Body of pancreas (tissue), 4 donors: ENCODE data around the gene MMP20. TPM values are rescaled to one million over a fixed set of nuclear protein-coding genes. Genes with fewer than 3 reads are reported as not detected.

Experiments used
- ATAC-seq: fragments of 150-250 bp; one replicate; pipeline ENCODE4 v1.9.1; 2016
- DNase-seq, 4 donors: peaks; one replicate each; pipeline ENCODE4 v3.0.0-alpha.2; 2019
- H3K27ac ChIP-seq, 4 donors: fragments of 200-600 bp; sonication (generic); 1 replicate in 3 of 4; 2 replicates in 1 of 4; pipeline versions ENCODE4 v1.5.1 to v1.6.1; 2016 to 2019; ENCODE audit warnings: mild to moderate bottlenecking in 1 of 4, mixed read lengths in 1 of 4, moderate library complexity in 1 of 4
- H3K27me3 ChIP-seq, 2 donors: fragments of 200-600 bp; sonication (generic); one replicate each; pipeline ENCODE4 v1.6.0; 2016; ENCODE audit warnings: mild to moderate bottlenecking in 1 of 2
- H3K36me3 ChIP-seq, 2 donors: fragments of 200-600 bp; sonication (generic); replicated peaks in 1 of 2; 2 replicates each; pipeline ENCODE4 v1.5.1; 2016; ENCODE audit warnings: low read depth in 2 of 2; ENCODE audit not compliant: insufficient read depth in 1 of 2
- H3K4me1 ChIP-seq: fragments of 200-600 bp; sonication (generic); one replicate; pipeline ENCODE4 v1.6.0; 2016
- H3K4me3 ChIP-seq, 2 donors: fragments of 200-600 bp; sonication (generic); 1 replicate in 1 of 2; 2 replicates in 1 of 2; pipeline ENCODE4 v1.5.1; 2016 to 2019
- H3K9me3 ChIP-seq, 3 donors: fragments of 200-600 bp; sonication (generic); 1 replicate in 2 of 3; 2 replicates in 1 of 3; pipeline ENCODE4 v1.5.1; 2016
- POLR2A ChIP-seq, 3 donors: fragments of 450-650 bp; IDR thresholded peaks; one replicate each; pipeline ENCODE4 v1.6.1; 2016; ENCODE audit warnings: antibody characterized with exemption in 3 of 3, mild to moderate bottlenecking in 2 of 3
- WGBS, 2 donors: methylation state at CpG; one replicate each; pipeline ENCODE4 v1.1.5; 2017; 5-methylcytosine and 5-hydroxymethylcytosine counted together
- intact Hi-C: fragments of 100-400 bp; cut with DNase I; formaldehyde crosslinking; loops from one replicate; pipeline ENCODE4 v1.15.1; 2023
- total RNA-seq, 2 donors: library from RNA; depleted of rRNA; stranded (reverse); fragments of >200 nt; gene quantifications; one replicate each; pipeline ENCODE4 v1.1.0, GENCODE V29; 2016
- TF ChIP-seq, protein P1 (sequence below), 7 experiments: fragments of 450-650 bp in 4 of 7; fragments of 200-600 bp in 3 of 7; sonication (generic) in 3 of 7; IDR thresholded peaks; one replicate each; pipeline ENCODE4 v1.5.1; 2016 to 2019; ENCODE audit warnings: antibody characterized with exemption in 7 of 7

The MMP20 gene
- total RNA-seq, 2 donors from 2014 or later = not detected

DNA sequence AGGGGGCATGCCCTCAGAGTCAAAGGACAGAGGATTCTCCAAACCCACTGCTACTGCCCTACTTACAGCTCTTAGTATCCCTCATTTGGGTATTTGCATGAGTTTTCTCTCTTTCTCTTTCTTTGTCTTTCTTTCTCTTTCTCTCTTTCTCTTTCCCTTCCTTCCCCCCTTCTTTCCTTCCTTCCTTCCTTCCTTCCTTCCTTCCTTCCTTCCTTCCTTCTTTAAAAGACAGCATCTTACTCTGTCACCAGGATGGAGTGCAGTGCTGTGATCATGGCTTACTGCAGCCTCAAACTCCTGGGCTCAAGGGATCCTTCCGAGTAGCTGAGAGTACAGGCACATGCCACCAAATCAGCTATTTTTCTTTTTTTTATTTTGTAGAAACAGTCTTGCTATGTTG lies 80.5 kb downstream of the MMP20 start:
- Histone ChIP-seq H3K27me3 (no peaks in the 10 kb centered on the region), H3K9me3 (no peaks in the 10 kb centered on the region), H3K4me1 (no peaks in the 10 kb centered on the region), H3K36me3 (no peaks in the 10 kb centered on the region), H3K4me3 (no peak overlapping the region), H3K27ac (no peak overlapping the region)
- DNase-seq = no peak
- TF ChIP-seq, protein P1, sequence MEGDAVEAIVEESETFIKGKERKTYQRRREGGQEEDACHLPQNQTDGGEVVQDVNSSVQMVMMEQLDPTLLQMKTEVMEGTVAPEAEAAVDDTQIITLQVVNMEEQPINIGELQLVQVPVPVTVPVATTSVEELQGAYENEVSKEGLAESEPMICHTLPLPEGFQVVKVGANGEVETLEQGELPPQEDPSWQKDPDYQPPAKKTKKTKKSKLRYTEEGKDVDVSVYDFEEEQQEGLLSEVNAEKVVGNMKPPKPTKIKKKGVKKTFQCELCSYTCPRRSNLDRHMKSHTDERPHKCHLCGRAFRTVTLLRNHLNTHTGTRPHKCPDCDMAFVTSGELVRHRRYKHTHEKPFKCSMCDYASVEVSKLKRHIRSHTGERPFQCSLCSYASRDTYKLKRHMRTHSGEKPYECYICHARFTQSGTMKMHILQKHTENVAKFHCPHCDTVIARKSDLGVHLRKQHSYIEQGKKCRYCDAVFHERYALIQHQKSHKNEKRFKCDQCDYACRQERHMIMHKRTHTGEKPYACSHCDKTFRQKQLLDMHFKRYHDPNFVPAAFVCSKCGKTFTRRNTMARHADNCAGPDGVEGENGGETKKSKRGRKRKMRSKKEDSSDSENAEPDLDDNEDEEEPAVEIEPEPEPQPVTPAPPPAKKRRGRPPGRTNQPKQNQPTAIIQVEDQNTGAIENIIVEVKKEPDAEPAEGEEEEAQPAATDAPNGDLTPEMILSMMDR (IDR thresholded peaks at IDR 0.05) = no peak
- intact Hi-C loops = no loop called here
- ATAC-seq = no peak
- WGBS, 2 donors = 56 to 91% methylated on average over 1 of the region's 1 CpG

GRCh38 chr11:102539567-102539966 lies 85.6 kb downstream of the MMP20 start:
- TF ChIP-seq, protein P1 (IDR thresholded peaks at IDR 0.05) = no peak
- no peak for TF ChIP-seq POLR2A (IDR thresholded peaks at IDR 0.05)
- Histone ChIP-seq H3K36me3 (no peaks in the 10 kb centered on the region), H3K4me1 (no peaks in the 10 kb centered on the region), H3K4me3 (no peak overlapping the region), H3K9me3 (no peaks in the 10 kb centered on the region), H3K27me3 (no peaks in the 10 kb centered on the region), H3K27ac (no peak overlapping the region)
- 70 to 87% methylated on average over 2 of the region's 2 CpGs for WGBS, 2 donors
- DNase-seq (no peak), ATAC-seq (no peak)
- intact Hi-C loops = no loop called here

GRCh38 chr11:102538932-102539331 lies 86.2 kb downstream of the MMP20 start:
- Histone ChIP-seq H3K27me3 (no peaks in the 10 kb centered on the region), H3K9me3 (no peaks in the 10 kb centered on the region), H3K4me3 (no peak overlapping the region), H3K36me3 (no peaks in the 10 kb centered on the region), H3K27ac (no peak overlapping the region), H3K4me1 (no peaks in the 10 kb centered on the region)
- 79 to 84% methylated on average over 4 of the region's 4 CpGs for WGBS, 2 donors
- DNase-seq = no peak
- TF ChIP-seq, protein P1 (IDR thresholded peaks at IDR 0.05) = no peak
- no peak for TF ChIP-seq POLR2A (IDR thresholded peaks at IDR 0.05)
- no peak for ATAC-seq
- intact Hi-C loops = no loop called here

GRCh38 chr11:102534261-102534872 lies 90.8 kb downstream of the MMP20 start:
- peaks cover 3% of the 10 kb centered on the region for H3K4me1 ChIP-seq
- no peak for ATAC-seq

More at GRCh38 chr11:102534261-102534872, 90.8 kb downstream of the MMP20 start:
- no peak overlapping the region for H3K27ac ChIP-seq
- WGBS, 2 donors = 56 to 60% methylated on average over 6 of the region's 6 CpGs
- H3K4me3 ChIP-seq = no peak overlapping the region
- no peaks in the 10 kb centered on the region for H3K27me3 ChIP-seq
- intact Hi-C loops = no loop called here
- H3K36me3 ChIP-seq = no peaks in the 10 kb centered on the region
- no peak for DNase-seq
- TF ChIP-seq, protein P1 (IDR thresholded peaks at IDR 0.05) = no peak
- TF ChIP-seq POLR2A (IDR thresholded peaks at IDR 0.05) = no peak
- H3K9me3 ChIP-seq = no peaks in the 10 kb centered on the region
